Activated T-helper 1 cell treated with anti-CD3 and anti-CD28 coated beads, Interleukin-2, amount 50 U/mL, for 16 hours (primary cell): ENCODE data around the gene MDM2.

Source experiments
- DNase-seq, 2 donors: peaks; one replicate each; pipeline ENCODE4 v3.0.0-alpha.2; 2020; ENCODE audit warnings: low read depth in 1 of 2, low spot score in 1 of 2

Gene MDM2

GRCh38 chr12:68807576-68808387 lies at the start of gene MDM2:
Gene MDM2, plus strand, starts transcription at chr12:68808177. Its CDS starts 301 bp downstream, at chr12:68808478.
- DNase-seq, result peak; percentile 96

GRCh38 chr12:68759852-68760251 lies 48.1 kb upstream of the MDM2 start:
- DNase-seq, result no peak

- DNase-seq, result no peak
These were observed 47.1 kb upstream of the MDM2 start for GRCh38 chr12:68760806-68761441.

- no peak for DNase-seq
These were observed 46.5 kb upstream of the MDM2 start for GRCh38 chr12:68761442-68761812.

- DNase-seq, result no peak
These were observed 45.9 kb upstream of the MDM2 start for GRCh38 chr12:68761901-68762630.

GRCh38 chr12:68762691-68763090 lies 45.3 kb upstream of the MDM2 start:
- no peak for DNase-seq

GRCh38 chr12:68765696-68766095 lies 42.3 kb upstream of the MDM2 start:
- no peak for DNase-seq

GRCh38 chr12:68766646-68767045 lies 41.3 kb upstream of the MDM2 start:
- DNase-seq, result no peak

- DNase-seq, result no peak
These were observed 40.8 kb upstream of the MDM2 start for GRCh38 chr12:68767191-68767590.

- DNase-seq, result no peak
These were observed 39.5 kb upstream of the MDM2 start for GRCh38 chr12:68768431-68768939.

- DNase-seq, result no peak
These were observed 38.0 kb upstream of the MDM2 start for GRCh38 chr12:68769941-68770340.

GRCh38 chr12:68771223-68771925 lies 36.6 kb upstream of the MDM2 start:
- DNase-seq, result no peak

GRCh38 chr12:68772714-68773113 lies 35.3 kb upstream of the MDM2 start:
- no peak for DNase-seq

- DNase-seq, result no peak
These were observed 34.4 kb upstream of the MDM2 start for GRCh38 chr12:68773582-68773981.

GRCh38 chr12:68775121-68775630 lies 32.8 kb upstream of the MDM2 start:
- no peak for DNase-seq

- DNase-seq, result no peak
These were observed 30.9 kb upstream of the MDM2 start for GRCh38 chr12:68776976-68777610.

- DNase-seq, result no peak
These were observed 28.7 kb upstream of the MDM2 start for GRCh38 chr12:68779280-68779679.

- no peak for DNase-seq
These were observed 27.2 kb upstream of the MDM2 start for GRCh38 chr12:68780731-68781130.

GRCh38 chr12:68781728-68782127 lies 26.2 kb upstream of the MDM2 start:
- DNase-seq, result no peak

GRCh38 chr12:68784015-68784414 lies 24.0 kb upstream of the MDM2 start:
- no peak for DNase-seq

- DNase-seq, result no peak
These were observed 22.6 kb upstream of the MDM2 start for GRCh38 chr12:68785358-68785757.
